Uterine smooth muscle cell (primary cell): ENCODE results near the gene CSRNP2. TPM values are rescaled to one million over a fixed set of nuclear protein-coding genes. Genes with fewer than 3 reads are reported as not detected.

Experiments used
- total RNA-seq: library from RNA; depleted of rRNA; stranded (reverse); fragments of >200 nt; gene quantifications from 2 replicates; pipeline ENCODE4 v1.2.3, GENCODE V29; 2014

Gene CSRNP2
- total RNA-seq: 15.6 and 19.0 TPM in 2 replicates

GRCh38 chr12:51083126-51083833, at the start of gene CSRNP2:
Gene CSRNP2, minus strand, starts transcription at chr12:51083596. Its CDS starts 7,035 bp downstream, at chr12:51076561.

GRCh38 chr12:51047655-51048540, 35.5 kb downstream of the CSRNP2 start, which contains the start of gene LETMD1:
Gene LETMD1, plus strand, starts transcription at chr12:51048327. Its CDS starts 30 bp downstream, at chr12:51048357.

GRCh38 chr12:51025836-51026638, 57.4 kb downstream of the CSRNP2 start, which contains the start of gene SLC11A2:
Gene SLC11A2, minus strand, starts transcription at chr12:51026384. Its CDS starts 15,656 bp downstream, at chr12:51010728.

Other genes starting within 250 kb of the CSRNP2 start
- not detected in 2 replicates for gene TMPRSS12, start 240.7 kb downstream of the CSRNP2 start, total RNA-seq
- gene HIGD1C, start 131.1 kb downstream of the CSRNP2 start, total RNA-seq: not detected in 2 replicates
- 50.4 and 71.4 TPM in 2 replicates for gene SLC11A2, start 57.2 kb downstream of the CSRNP2 start, total RNA-seq
- gene LETMD1, start 35.3 kb downstream of the CSRNP2 start, total RNA-seq: 32.6 and 43.7 TPM in 2 replicates
- gene TFCP2, start 89.5 kb upstream of the CSRNP2 start, total RNA-seq: 10.1 and 10.4 TPM in 2 replicates
- gene POU6F1, start 134.5 kb upstream of the CSRNP2 start, total RNA-seq: 2.2 and 2.7 TPM in 2 replicates
- 38.4 and 43.6 TPM in 2 replicates for gene DAZAP2, start 155.2 kb upstream of the CSRNP2 start, total RNA-seq
- 10.2 and 13.8 TPM in 2 replicates for gene SMAGP, start 186.8 kb upstream of the CSRNP2 start, total RNA-seq
- gene BIN2, start 240.6 kb upstream of the CSRNP2 start, total RNA-seq: not detected in 2 replicates